ENCODE data around the gene SKAP1. TPM values are rescaled to one million over a fixed set of nuclear protein-coding genes. Genes with fewer than 3 reads are reported as not detected.
A peak's percentile ranks its signal among the peaks of the same experiment; 100 is the strongest.
"Not testable (repeated sequence)": the region's sequence is repeated elsewhere in the genome, so short reads cannot be mapped to it uniquely, and the experiment has no call there.

The SKAP1 gene
- total RNA-seq, 2 donors from 2014 or later = 40.9 to 44.9 TPM

GRCh38 chr17:48420823-48421222 is 9.2 kb downstream of the SKAP1 start:
- H3K27ac Mint-ChIP-seq = peak overlapping the region in 1 of 2 donors; percentile 20
- DNase-seq (ENCODE audit: low spot score) (no peak), ATAC-seq (no peak)
- no peaks in the 10 kb centered on the region for H3K27me3 Mint-ChIP-seq
- peaks cover 32 to 42% of the 10 kb centered on the region in 2 donors for H3K4me1 Mint-ChIP-seq (ENCODE audit: low read depth in 2 of 2)
- H3K9me3 Mint-ChIP-seq = no peaks in the 10 kb centered on the region
- H3K36me3 Mint-ChIP-seq = no peaks in the 10 kb centered on the region
- H3K4me3 Mint-ChIP-seq = no peak overlapping the region

DNA sequence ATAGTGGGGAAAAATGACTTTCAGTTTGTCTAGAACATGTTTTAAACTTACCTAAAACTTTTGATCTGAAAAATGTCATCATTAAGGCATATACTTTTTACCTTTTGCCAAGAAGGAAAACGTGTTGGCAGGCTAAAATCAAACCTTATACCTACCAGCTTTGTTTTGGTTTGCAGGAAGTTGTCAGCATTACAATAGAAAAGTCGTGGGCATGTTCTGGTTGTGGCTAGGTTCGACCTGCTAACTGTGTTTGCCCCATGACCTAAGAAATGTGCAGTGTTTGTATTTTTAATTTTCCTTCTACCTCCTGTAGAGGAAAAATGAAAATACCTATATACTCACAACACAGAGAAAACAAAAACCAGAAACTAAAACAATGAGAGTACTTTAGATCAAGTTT is 13.0 kb downstream of the SKAP1 start:
- no peaks in the 10 kb centered on the region for H3K36me3 Mint-ChIP-seq
- no peak for DNase-seq (ENCODE audit: low spot score)
- no peaks in the 10 kb centered on the region for H3K9me3 Mint-ChIP-seq
- no peak for ATAC-seq
- peaks cover 51 to 57% of the 10 kb centered on the region in 2 donors for H3K4me1 Mint-ChIP-seq (ENCODE audit: low read depth in 2 of 2)
- peak overlapping the region; percentile 68 for H3K4me3 Mint-ChIP-seq
- H3K27me3 Mint-ChIP-seq = no peaks in the 10 kb centered on the region
- peak overlapping the region; percentile 80 to 83 for H3K27ac Mint-ChIP-seq

DNA sequence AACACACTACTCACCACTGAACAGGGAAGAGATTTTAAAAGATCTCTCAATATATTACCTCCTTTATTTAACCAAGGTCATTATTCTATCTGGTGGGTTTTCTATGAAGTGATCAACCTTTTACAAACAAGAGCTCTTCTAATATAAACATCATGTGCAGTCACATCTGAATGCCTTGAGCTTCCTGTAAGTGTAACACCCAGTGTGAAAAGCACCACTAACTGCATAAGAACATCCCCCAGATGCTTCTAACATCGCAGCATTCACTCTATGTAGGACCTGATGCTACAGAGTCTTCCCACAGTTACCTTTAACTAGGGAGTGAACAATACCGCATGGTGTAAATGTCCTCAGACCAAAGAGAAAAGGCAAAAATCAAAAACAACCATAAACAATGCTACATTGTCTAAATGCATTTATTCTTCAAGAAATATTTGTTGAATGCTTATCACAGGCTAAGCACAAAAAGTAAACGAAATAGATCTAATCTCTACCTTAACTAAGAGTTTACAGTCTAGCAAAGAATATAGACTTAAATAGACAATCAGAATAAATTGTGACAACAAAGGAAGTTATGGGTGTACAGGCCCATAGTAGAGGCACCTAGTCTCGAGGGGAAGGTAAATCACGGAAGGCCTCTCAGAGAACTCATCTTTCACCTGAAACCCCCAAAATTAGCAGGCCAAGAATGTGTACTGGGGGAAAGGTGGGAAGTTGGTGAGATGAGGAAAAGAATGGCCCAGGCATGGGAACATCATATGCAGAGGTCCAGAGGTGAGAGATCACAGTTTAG is 16.2 kb downstream of the SKAP1 start:
- H3K4me3 Mint-ChIP-seq = peak overlapping the region; percentile 76
- no peaks in the 10 kb centered on the region for H3K27me3 Mint-ChIP-seq
- DNase-seq (ENCODE audit: low spot score) (no peak), ATAC-seq (peak; percentile 73 to 82)
- peaks cover 8% of the 10 kb centered on the region for H3K36me3 Mint-ChIP-seq
- peaks cover 50 to 54% of the 10 kb centered on the region in 2 donors for H3K4me1 Mint-ChIP-seq (ENCODE audit: low read depth in 2 of 2)
- H3K27ac Mint-ChIP-seq = peak overlapping the region; percentile 83 to 91
- H3K9me3 Mint-ChIP-seq = no peaks in the 10 kb centered on the region

GRCh38 chr17:48412841-48413240 is 17.2 kb downstream of the SKAP1 start:
- Mint-ChIP-seq H3K27ac (peak overlapping the region; percentile 83 to 91), H3K27me3 (no peaks in the 10 kb centered on the region), H3K4me3 (peak overlapping the region; percentile 37), H3K36me3 (peaks cover 8% of the 10 kb centered on the region), H3K4me1 (ENCODE audit: low read depth in 2 of 2) (peaks cover 47 to 52% of the 10 kb centered on the region in 2 donors), H3K9me3 (no peaks in the 10 kb centered on the region)
- peak in 1 of 2 donors; percentile 24 for ATAC-seq
- DNase-seq (ENCODE audit: low spot score) = no peak

- H3K27me3 Mint-ChIP-seq = not testable (repeated sequence)
Observed at GRCh38 chr17:48410821-48411220, 19.2 kb downstream of the SKAP1 start.

GRCh38 chr17:48409607-48410006 is 20.4 kb downstream of the SKAP1 start:
- DNase-seq (ENCODE audit: low spot score) (no peak), ATAC-seq (no peak)
- Mint-ChIP-seq H3K36me3 (peaks cover 18% of the 10 kb centered on the region), H3K9me3 (no peaks in the 10 kb centered on the region), H3K4me3 (no peak overlapping the region), H3K27me3 (no peaks in the 10 kb centered on the region), H3K27ac (peak overlapping the region; percentile 3 to 21), H3K4me1 (ENCODE audit: low read depth in 2 of 2) (peaks cover 39 to 47% of the 10 kb centered on the region in 2 donors)

More at GRCh38 chr17:48410821-48411220, 19.2 kb downstream of the SKAP1 start:
- Mint-ChIP-seq H3K4me1 (ENCODE audit: low read depth in 2 of 2) (peaks cover 48 to 51% of the 10 kb centered on the region in 2 donors), H3K36me3 (peaks cover 13% of the 10 kb centered on the region)
- not testable (repeated sequence) for ATAC-seq; H3K4me3 Mint-ChIP-seq; H3K27ac Mint-ChIP-seq; DNase-seq (ENCODE audit: low spot score); H3K9me3 Mint-ChIP-seq

GRCh38 chr17:48406936-48407567 is 23.0 kb downstream of the SKAP1 start:
- ATAC-seq (no peak), DNase-seq (ENCODE audit: low spot score) (no peak)
- no peaks in the 10 kb centered on the region for H3K9me3 Mint-ChIP-seq
- H3K27me3 Mint-ChIP-seq = no peaks in the 10 kb centered on the region
- peak overlapping the region; percentile 63 to 82 for H3K27ac Mint-ChIP-seq
- peak overlapping the region; percentile 44 for H3K4me3 Mint-ChIP-seq
- H3K4me1 Mint-ChIP-seq (ENCODE audit: low read depth in 2 of 2) = peaks cover 29 to 40% of the 10 kb centered on the region in 2 donors
- H3K36me3 Mint-ChIP-seq = peaks cover 29% of the 10 kb centered on the region

GRCh38 chr17:48394821-48395220 is 35.2 kb downstream of the SKAP1 start:
- Mint-ChIP-seq H3K4me1 (ENCODE audit: low read depth in 2 of 2) (peaks cover 19 to 24% of the 10 kb centered on the region in 2 donors), H3K4me3 (no peak overlapping the region), H3K27ac (no peak overlapping the region), H3K9me3 (no peaks in the 10 kb centered on the region), H3K27me3 (no peaks in the 10 kb centered on the region), H3K36me3 (peaks cover 4% of the 10 kb centered on the region)
- DNase-seq (ENCODE audit: low spot score) = no peak
- ATAC-seq = no peak

GRCh38 chr17:48393283-48393682 is 36.7 kb downstream of the SKAP1 start:
- H3K27ac Mint-ChIP-seq = no peak overlapping the region
- H3K4me1 Mint-ChIP-seq (ENCODE audit: low read depth in 2 of 2) = peaks cover 17 to 32% of the 10 kb centered on the region in 2 donors
- no peak for DNase-seq (ENCODE audit: low spot score)
- H3K27me3 Mint-ChIP-seq = no peaks in the 10 kb centered on the region
- peaks cover 4% of the 10 kb centered on the region for H3K36me3 Mint-ChIP-seq
- no peaks in the 10 kb centered on the region for H3K9me3 Mint-ChIP-seq
- no peak overlapping the region for H3K4me3 Mint-ChIP-seq
- ATAC-seq = no peak

GRCh38 chr17:48392857-48393256 is 37.2 kb downstream of the SKAP1 start:
- ATAC-seq = no peak
- Mint-ChIP-seq H3K27me3 (no peaks in the 10 kb centered on the region), H3K36me3 (peaks cover 4% of the 10 kb centered on the region), H3K4me3 (no peak overlapping the region), H3K27ac (peak overlapping the region in 1 of 2 donors; percentile 37), H3K4me1 (ENCODE audit: low read depth in 2 of 2) (peaks cover 17 to 32% of the 10 kb centered on the region in 2 donors), H3K9me3 (no peaks in the 10 kb centered on the region)
- DNase-seq (ENCODE audit: low spot score) = no peak

- no peak for DNase-seq (ENCODE audit: low spot score)
- Mint-ChIP-seq H3K4me1 (ENCODE audit: low read depth in 2 of 2) (peaks cover 25 to 41% of the 10 kb centered on the region in 2 donors), H3K27ac (no peak overlapping the region), H3K9me3 (no peaks in the 10 kb centered on the region), H3K27me3 (no peaks in the 10 kb centered on the region), H3K4me3 (no peak overlapping the region), H3K36me3 (peaks cover 10% of the 10 kb centered on the region)
- peak in 1 of 2 donors; percentile 36 for ATAC-seq
Observed at GRCh38 chr17:48391444-48391843, 38.6 kb downstream of the SKAP1 start.

DNA sequence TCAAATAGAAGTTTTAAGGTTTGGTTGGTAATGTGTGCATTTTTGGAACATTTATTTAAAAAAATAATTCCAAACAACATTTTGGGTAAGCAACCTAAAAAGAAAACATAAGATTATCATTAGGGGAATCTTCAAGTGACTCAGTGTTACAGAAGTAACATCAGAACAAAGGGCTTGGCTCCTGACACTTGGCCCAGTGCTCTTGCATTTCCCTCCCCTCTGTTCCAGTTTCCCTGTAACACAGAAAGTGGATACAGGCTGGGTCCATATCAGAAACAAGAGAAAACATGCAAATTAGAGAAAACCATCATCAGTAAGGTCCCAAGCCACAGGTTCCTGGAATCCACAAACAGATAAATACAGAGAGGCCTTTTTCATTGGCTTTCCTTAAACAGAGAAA is 40.1 kb downstream of the SKAP1 start:
- ATAC-seq (no peak), DNase-seq (ENCODE audit: low spot score) (no peak)
- Mint-ChIP-seq H3K4me3 (no peak overlapping the region), H3K36me3 (peaks cover 11% of the 10 kb centered on the region), H3K27ac (peak overlapping the region in 1 of 2 donors; percentile 26), H3K4me1 (ENCODE audit: low read depth in 2 of 2) (peaks cover 30 to 46% of the 10 kb centered on the region in 2 donors), H3K9me3 (no peaks in the 10 kb centered on the region), H3K27me3 (no peaks in the 10 kb centered on the region)

GRCh38 chr17:48388955-48389743 is 40.9 kb downstream of the SKAP1 start:
- ATAC-seq (no peak), DNase-seq (ENCODE audit: low spot score) (no peak)
- Mint-ChIP-seq H3K9me3 (no peaks in the 10 kb centered on the region), H3K27me3 (no peaks in the 10 kb centered on the region), H3K36me3 (peaks cover 16% of the 10 kb centered on the region), H3K27ac (peak overlapping the region in 1 of 2 donors; percentile 30), H3K4me1 (ENCODE audit: low read depth in 2 of 2) (peaks cover 33 to 51% of the 10 kb centered on the region in 2 donors), H3K4me3 (no peak overlapping the region)

Data from natural killer cell treated with Interleukin-12 subunit alpha and Interleukin-12 subunit beta and Interleukin-15 and Interleukin-18, amount 100 ng/mL, for 72 hours (primary cell).